Tibial nerve (tissue), 3 donors: ENCODE measurements around the gene USP13.

Source experiments
- CTCF ChIP-seq, 5 experiments: fragments of 200-600 bp in 3 of 5; fragments of 450-650 bp in 2 of 5; sonication (generic) in 3 of 5; IDR thresholded peaks; one replicate each; pipeline ENCODE4 v1.5.1; 2016 to 2019; ENCODE audit warnings: antibody characterized with exemption in 5 of 5, mild to moderate bottlenecking in 3 of 5, moderate library complexity in 2 of 5
- POLR2A ChIP-seq, 2 donors: fragments of 450-650 bp; IDR thresholded peaks; one replicate each; pipeline ENCODE4 v1.6.1; 2017; ENCODE audit warnings: antibody characterized with exemption in 2 of 2, mild to moderate bottlenecking in 2 of 2, moderate library complexity in 2 of 2

GRCh38 chr3:179717219-179717618, 64.4 kb downstream of the USP13 start:
- no peak for TF ChIP-seq CTCF (IDR thresholded peaks at IDR 0.05)
- TF ChIP-seq POLR2A (IDR thresholded peaks at IDR 0.05) = no peak
